ENCODE measurements around the gene GALNT15.

DNA sequence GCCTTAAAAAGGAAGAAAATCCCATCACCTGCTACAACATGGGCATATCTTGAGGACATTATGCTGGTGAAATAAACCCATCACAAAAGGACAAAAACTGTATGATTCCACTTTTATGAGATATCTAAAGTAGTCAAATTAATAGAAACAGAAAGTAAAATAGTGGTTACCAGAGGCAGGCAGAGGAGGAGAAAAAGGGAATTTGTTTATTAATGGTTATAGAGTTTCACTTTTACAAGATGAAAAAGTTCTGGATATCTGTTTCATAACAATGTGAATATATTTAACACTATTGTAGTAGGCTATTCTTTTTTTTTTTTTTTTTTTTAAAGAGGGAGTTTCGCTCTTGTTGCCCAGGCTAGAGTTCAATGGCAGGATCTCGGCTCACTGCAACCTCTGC lies 49.8 kb downstream of the GALNT15 start:
- TF ChIP-seq POLR2A (IDR thresholded peaks at IDR 0.05; ENCODE audit: low read depth, low read length) (no peak), TAF1 (IDR thresholded peaks at IDR 0.05; ENCODE audit: low read depth, low read length) (no peak), POLR2AphosphoS5 (IDR thresholded peaks at IDR 0.05; ENCODE audit: low read depth, low read length) (no peak), PAX5 (IDR thresholded peaks at IDR 0.05; ENCODE audit: insufficient read depth, low read length, severe bottlenecking) (no peak), SPI1 (IDR thresholded peaks at IDR 0.05; ENCODE audit: low read depth, low read length) (no peak), POU2F2 (IDR thresholded peaks at IDR 0.05; ENCODE audit: low read depth, low read length) (no peak)
